ENCODE data around the gene PTRHD1.
"Not testable (repeated sequence)": the region's sequence is repeated elsewhere in the genome, so short reads cannot be mapped to it uniquely, and the experiment has no call there.

PTRHD1 gene

DNA sequence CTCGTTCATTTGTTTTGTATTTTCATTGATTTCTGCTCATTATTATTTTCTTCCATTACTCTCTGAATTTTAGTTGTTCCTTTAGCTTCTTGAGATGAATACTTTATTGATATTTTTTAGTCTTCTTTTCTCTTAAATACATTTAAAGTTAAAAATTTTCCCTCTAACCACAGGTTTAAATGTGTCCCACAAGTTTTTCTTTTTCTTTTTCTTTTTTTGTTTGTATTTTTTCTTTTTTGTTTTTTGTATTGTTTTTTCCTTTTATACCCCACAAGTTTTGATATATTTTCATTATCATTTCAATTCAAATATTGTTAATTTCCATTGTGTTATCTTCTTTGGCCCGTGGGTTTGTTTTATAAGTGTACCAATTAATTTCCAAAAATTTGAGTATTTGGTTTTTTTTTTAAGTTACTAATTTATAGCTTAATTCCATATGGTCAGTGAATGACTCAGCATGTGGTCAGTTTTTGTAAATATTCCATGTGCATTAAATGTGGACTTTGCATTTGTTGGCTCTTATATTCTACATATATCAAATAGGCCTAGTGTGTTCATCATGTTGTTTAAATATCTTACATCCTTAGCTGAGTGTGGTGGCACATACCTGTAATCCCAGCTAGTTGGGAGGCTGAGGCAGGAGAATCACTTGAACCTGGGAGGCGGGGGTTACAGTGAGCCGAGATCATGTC, 16.3 kb upstream of the PTRHD1 start:
- DNase-seq (ENCODE audit: low read depth), result no peak

DNA sequence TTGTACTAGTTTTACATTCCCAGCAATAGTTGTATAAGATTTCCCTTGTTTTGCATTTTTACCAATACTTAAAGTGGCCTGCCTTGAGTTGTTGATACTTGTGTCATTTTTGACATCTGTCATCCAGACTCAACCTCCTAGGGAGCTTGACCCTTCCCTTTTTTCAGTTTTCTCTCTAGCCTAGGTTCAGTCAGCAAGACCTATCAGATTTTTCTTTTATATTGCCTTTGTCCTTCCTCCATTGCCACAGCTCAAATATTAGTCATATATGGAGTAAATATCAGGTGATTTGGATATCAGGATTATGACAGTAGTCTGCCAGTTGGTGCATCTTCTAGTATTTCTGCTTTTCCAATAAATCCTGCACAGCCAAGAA, 13.5 kb upstream of the PTRHD1 start:
- DNase-seq (ENCODE audit: low read depth), result no peak

DNA sequence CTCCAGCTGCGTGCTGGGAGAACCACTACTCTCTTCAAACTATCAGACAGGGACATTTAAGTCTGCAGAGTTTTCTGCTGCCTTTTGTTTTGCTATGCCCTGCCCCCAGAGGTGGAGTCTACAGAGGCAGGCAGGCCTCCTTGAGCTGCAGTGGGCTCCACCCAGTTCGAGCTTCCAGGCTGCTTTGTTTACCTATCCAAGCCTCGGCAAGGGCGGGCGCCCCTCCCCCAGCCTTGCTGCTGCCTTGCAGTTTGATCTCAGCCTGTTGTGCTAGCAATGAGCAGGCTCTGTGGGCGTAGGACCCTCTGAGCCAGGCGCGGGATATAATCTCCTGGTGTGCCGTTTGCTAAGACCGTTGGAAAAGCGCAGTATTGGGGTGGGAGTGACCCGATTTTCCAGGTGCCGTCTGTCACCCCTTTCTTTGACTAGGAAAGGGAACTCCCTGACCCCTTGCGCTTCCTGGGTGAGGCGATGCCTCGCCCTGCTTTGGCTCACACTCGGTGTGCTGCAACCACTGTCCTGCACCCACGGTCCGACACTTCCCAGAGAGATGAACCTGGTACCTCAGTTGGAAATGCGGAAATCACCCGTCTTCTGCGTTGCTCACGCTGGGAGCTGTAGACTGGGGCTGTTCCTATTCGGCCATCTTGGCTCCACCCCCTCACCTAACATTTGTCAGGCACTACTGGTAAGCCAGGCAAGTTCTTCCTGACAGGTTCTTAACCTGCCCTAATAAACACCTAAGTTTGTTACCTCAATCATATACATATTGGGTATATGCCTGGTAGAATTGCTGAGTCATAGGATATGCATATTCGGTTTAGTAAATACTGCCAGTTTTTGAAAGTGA, 12.8 kb upstream of the PTRHD1 start:
- not testable (repeated sequence) for DNase-seq (ENCODE audit: low read depth)

DNA sequence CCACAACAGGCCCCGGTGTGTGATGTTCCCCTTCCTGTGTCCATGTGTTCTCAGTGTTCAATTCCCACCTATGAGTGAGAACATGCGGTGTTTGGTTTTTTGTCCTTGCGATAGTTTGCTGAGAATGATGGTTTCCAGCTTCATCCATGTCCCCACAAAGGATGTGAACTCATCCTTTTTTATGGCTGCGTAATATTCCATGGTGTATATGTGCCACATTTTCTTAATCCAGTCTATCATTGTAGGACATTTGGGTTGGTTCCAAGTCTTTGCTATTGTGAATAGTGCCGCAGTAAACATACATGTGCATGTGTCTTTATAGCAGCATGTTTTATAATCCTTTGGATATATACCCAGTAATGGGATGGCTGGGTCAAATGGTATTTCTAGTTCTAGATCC, 7.3 kb upstream of the PTRHD1 start:
- DNase-seq (ENCODE audit: low read depth), result not testable (repeated sequence)

DNA sequence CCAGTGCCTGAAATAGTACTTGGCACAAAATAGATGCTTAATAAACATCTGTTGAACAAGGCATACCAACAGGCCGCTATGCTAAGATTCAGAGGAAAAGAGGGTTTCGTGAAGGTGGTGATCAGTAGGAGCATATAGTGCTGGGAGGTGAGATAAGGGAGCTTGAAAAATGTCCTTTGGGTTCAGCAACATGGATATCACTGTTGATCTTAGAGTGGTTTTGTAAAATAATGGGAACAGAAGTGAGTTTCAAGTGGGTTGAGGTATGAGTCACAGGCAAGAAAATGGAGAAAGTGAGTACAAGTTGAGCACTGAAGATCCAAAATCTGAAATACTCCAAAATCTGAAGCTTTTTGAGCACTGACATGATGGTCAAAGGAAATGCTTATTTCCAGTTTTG, 4.5 kb upstream of the PTRHD1 start:
- DNase-seq (ENCODE audit: low read depth), result no peak

DNA sequence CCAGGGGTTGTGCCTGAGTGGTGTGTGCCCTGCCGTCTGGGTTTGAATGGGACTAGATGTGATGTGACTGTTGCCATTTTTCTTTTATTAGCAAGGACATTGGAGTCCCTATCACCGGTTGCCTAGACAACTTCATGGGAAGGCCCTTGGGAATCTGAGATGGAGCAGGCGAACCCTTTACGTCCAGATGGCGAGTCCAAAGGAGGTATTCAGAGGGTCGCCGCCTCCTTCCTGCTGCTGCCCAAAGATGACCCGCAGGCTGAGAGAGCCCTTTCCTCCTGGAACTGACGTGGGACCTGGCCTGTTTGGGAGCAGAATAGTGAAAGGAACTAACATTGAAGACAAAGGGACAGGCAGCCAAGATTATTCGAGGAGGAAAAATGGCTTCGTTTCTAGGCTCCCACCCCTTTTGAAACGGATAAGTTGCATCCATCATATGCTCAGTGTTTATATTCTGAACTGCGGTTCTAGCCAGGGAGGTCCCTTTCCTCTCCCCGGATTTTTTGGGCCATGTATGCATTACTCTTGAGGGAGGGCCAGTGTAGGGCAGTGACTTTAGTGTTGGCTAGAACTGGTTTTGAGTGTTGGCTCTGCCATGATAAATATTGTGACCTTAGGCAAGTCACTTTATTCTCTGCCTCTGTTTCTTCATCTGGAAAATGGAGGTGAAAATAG, 707 bp upstream of the PTRHD1 start:
- no peak for DNase-seq (ENCODE audit: low read depth)

DNA sequence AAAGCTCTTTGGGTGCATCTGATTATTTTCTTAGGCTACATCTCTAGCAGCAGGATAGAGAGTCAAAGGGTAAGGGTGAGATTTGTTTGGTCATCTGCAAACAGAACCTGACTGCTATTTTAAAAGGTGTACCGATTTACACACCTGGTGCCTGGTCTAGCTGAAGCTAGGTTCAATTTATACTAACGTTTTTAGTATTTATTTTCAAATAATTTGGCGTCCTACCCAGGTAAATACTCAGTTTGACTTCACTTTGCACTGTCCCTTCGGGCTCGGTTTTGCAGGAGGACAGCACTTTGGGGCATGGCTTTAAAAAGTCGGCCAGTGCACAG, 683 bp downstream of the PTRHD1 start:
- no peak for DNase-seq (ENCODE audit: low read depth)

DNA sequence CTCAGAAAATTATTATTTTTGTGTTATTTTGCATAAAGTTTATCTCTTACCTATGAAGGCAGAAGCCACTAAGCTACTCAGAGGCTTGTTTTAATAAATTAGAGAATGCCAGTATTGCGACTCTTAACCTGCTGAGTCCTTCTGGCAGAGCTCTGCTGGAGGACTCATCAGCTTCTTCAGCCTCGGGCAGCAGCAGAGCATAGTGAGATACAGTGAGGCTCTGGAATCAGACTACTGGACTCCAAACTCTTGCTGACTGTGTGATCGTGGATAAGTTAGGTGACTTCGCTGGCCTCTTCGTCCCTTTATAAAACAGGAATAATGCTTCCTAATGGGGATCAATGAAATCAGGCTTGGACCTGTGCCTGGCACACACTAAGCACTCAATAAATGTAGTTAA, 1.7 kb downstream of the PTRHD1 start:
- no peak for DNase-seq (ENCODE audit: low read depth)

DNA sequence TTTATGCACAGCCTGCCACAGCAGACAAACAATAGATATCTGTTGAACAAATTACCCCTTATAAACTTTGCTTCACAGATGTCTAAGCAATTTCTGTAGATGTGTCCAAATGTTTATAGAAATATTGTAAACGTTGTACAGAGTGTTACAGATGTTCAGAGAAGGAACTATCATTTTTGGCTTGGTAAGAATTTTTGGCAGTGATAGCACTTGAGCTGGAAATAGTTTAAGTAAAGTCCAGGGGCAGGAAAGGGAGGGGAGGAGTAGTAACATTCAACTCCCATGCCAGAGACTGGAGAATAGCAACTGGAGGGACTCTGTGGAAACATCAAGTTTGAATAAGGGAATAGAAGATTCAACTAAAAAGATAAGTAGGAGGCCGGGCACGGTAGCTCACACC, 4.4 kb downstream of the PTRHD1 start:
- no peak for DNase-seq (ENCODE audit: low read depth)

DNA sequence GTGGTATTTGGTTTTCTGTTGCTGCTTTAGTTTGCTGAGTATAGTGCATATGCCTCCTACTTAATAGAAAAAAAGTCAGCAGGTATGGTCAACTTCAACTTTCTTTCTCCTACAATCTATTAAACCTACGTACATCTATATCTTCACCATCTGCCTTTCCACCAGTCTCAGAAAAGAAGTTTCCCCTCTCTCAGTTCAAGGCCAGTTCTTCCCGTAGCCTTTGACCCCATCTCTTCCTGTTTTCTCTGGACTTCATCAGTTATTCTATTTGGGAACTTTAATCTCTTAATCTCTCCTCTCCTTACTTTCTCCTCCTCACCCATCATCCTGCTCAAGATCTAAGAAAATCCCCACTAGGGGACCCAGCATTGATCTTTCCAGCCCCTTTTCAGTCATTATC, 5.7 kb downstream of the PTRHD1 start:
- DNase-seq (ENCODE audit: low read depth), result no peak

DNA sequence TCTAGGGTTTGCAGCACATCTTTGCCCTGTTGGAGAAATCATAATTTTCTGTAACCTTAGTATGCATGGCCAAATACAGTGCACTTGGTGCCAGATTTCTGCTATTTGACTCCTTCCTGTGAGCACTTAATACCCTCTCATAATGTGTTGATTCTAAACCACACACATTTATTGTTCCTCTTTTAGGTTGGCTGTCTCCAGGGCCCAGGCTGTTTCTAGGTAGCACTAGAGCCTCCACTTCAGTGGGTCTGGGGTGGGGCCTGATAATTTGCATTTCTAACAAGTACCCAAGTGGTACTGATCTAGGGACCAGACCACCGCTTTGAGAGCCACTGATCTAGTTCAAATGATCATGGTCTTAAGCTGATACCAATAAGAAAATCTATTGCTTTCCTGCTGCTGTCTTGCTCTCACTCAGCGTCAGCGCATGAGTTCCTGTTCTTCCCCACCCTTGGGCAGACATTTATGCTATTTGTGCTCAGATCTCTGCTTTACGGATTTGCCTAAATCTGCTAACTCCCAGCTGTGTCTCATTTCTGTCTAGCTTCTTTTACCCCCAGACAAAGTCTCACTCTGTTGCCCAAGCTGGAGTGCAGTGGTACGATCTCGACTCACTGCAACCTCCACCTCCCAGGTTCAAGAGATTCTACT, 7.4 kb downstream of the PTRHD1 start:
- no peak for DNase-seq (ENCODE audit: low read depth)

DNA sequence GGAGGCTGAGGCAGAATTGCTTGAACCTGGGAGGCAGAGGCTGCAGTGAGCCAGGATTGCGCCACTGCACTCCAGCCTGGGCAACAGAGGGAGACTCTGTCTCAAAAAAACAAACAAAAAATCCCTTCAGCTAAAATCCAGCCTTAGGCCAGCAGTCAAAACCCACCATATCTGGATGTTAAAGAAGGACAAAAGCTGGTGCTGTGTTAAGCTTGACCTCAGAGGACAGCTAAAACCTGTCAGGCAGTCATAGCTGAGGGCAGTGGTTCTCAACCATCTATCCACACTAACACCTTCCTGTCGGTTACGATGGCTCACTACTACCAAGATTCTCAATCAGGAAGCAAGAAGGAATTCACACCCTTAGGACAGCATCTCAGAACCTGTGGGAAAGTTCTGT, 9.6 kb downstream of the PTRHD1 start:
- no peak for DNase-seq (ENCODE audit: low read depth)

DNA sequence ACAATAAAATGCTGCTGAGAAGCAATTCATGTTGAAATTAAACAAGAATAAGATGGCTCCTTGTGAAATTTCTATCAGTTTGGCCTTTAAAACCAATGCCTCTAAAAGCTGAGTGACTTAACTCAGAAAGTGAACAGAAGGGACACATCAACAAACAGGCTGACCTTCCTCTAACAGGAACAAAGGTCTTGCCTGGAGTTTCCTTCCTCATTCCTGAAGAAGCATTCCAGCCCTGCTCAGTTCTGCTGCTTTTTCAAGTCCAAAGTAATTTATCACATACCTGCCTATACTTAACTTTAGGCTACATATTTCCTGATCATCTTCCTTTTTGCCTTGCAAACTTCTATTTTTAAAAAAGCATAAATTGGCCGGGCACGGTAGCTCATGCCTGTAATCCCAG, 14.1 kb downstream of the PTRHD1 start:
- DNase-seq (ENCODE audit: low read depth), result no peak

DNA sequence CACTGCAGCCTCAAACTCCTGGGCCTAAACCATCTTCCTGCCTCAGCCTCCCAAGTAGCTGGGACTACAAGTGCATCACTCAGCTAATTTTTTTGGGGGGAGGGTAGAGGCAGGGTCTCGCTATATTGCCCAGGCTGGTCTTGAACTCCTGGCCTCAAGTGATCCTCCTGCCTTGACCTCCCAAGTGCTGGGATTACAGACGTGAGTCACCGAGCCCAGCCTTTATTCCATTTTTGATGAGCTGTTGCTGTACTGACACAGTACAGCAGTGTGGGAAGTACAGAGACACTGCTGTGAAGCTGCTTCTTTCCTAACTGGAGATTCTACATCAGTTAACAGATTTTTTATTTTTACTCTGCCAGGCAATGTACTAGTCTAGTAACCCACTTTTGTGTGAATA, 18.8 kb downstream of the PTRHD1 start:
- DNase-seq (ENCODE audit: low read depth), result no peak

DNA sequence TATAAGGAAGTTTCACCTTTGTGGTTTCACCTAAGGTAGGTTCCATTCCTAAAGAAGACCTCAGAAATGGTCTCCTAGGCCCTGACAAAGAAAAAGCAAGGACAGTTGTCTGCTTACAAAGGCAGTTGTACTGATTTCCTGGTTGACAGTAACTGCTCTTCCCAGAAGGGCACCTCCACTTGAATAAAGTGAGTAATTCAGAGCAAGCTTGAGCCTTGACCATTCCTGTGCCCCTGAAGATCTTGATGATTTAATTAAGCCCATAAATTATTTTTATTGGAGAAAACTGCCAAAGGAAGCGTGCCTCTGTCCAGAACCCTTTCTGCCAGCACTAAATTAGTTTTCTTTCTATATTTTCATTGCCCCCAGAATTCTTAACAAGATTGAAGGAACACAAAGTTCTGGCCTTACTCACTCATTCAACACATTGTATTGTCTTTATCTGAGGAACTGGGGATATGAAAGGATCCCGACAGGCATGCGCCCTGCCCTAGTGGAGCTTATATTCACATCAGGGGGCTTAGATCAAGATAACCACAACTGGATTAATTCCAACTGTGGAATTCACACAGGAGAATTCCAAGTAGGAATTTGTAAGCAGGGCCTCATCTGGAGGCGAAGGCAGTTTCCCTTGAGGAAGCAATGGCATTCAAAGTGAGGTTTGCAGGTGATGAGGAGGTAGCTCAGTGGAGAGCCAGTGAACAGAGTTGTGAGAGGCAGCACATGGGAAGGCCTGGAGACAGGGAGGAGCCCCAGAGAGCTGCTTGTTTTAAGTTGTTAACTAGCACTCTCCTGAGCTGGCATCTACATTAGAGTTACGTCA, 21.2 kb downstream of the PTRHD1 start:
- no peak for DNase-seq (ENCODE audit: low read depth)

DNA sequence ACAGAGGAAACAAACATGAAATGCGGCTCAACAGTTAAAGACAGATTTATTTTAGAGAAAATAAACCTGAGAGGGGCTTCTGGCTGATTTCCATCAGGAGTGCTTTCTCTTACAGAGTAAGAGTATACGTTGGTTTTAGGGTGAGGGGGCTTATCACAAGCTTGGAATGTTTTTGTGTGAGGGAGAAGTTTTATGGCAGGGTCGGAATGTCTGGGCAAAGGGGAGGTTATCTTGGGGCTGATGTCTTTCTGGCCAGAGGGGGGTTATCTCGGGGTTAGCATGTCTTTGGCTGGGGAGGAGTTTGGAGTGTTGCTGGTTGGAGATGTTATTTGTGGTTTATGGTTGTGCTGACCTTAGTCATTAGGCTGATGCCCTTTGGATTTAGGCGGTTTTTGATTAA, 22.1 kb downstream of the PTRHD1 start:
- DNase-seq (ENCODE audit: low read depth), result no peak

DNA sequence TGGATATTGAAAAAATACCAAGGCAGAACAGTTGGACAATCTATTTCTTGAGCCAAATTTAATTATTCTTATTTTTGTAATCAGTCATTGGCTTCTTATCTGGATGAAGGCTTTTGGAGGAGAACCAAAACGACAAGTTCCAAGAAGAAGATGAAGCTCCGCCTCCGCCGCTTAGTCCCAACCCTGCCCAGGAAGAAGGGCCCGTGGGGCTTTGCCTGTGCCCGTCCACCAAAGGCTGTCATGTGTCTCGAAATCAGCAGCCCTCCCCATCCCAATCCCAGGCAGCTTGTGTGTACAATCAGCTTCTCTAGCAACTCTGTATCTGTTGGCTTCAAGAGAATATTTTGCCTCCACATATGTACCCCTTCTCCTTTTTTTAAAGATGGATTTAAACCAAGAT, 24.6 kb downstream of the PTRHD1 start:
- no peak for DNase-seq (ENCODE audit: low read depth)

DNA sequence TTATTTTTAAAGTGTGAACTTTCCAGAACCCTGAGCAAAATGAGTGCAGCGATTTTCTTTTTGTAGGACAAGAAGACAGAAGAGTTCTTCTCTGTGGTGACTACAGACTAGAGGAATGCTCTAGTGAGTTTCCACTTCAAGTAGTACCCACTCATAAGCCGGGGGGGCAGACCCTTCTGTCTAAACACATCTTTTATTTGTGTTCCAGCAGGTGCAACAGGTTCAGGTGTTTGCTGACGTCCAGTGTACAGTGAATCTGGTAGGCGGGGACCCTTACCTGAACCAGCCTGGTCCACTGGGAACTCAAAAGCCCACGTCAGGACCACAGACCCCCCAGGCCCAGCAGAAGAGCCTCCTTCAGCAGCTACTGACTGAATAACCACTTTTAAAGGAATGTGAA, 25.2 kb downstream of the PTRHD1 start:
- DNase-seq (ENCODE audit: low read depth), result no peak

DNA sequence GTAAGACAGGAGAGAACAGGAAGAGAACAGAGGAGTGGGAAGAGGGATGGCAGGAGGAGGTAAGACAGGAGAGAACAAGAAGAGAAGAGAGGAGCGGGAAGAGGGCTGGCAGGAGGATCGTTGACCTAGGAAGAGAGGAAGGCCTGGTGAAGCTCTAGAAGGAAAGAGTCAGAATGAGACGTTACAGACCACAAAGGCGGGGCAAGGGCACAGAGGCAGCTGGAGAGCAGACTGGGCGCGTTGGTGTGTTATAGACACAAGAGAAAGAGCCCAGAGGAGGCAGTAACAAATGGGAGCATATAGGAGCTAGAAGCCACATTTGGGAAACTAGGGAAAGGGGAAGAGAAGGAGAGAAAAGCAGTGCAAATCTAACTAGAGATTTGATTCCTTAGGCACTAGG, 26.6 kb downstream of the PTRHD1 start:
- no peak for DNase-seq (ENCODE audit: low read depth)

DNA sequence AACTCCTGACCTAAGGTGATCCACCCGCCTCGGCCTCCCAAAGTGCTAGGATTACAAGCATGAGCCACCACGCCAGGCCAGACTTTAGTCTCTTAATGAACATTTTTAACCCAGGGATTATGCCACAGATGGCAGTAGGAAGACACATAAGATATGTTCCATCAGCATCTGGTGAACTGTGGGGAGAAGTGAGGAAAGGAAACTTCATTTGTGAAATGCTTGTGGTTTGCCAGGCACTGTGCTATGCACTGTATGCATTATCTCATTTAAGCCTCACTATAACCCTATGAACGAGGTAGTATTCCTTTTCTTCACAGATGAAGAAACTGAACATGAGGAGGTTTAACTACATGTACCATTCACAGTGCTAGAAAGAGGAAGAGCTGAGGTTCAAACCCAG, 29.3 kb downstream of the PTRHD1 start:
- no peak for DNase-seq (ENCODE audit: low read depth)

DNA sequence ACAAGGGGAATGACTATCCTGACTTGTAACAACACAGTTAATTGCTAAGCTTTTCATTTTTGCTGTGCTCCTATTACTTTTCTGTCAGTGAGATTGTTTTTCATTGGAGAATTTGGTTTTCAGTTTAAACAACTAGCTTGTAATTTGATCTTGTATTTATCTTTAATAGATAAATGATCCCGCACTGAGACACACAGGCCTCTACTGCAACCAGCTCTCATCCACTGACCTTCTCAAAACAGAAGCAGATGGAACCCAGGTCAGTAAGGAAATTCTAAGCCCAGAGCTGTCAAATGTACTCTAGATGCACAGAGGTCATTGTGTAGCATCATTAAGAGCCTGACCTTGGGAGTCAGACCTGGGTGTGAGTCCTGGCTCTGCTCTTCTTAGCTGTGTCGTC, 30.7 kb downstream of the PTRHD1 start:
- DNase-seq (ENCODE audit: low read depth), result no peak

DNA sequence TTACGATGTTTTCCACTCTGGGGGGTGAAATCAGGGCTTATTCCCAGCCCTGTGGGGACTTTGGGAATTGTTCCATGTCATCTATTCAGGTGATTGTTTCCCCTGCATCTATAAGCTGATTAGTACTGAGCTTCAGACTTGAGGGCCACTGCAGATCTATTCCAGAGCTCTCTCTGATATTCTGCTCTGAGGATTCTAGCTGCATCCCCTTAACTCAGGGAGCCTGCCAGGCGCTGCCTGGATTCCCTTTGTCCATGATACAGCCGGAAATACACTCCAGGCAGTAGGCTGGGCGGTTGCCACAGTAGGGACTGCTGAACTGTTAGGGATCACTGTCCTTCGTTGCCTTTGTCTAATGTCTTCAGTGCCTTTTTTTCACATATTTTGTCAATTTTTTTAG, 31.3 kb downstream of the PTRHD1 start:
- no peak for DNase-seq (ENCODE audit: low read depth)
